Endodermal cell (in vitro differentiated cells): ENCODE measurements around the gene FRMD3. TPM values are rescaled to one million over a fixed set of nuclear protein-coding genes. Genes with fewer than 3 reads are reported as not detected.

ENCODE experiments used
- DNase-seq: peaks from one replicate; pipeline ENCODE4 v3.0.0-alpha.2; 2017
- H3K27ac ChIP-seq: 2 replicates; pipeline ENCODE4 v1.5.1; 2013; ENCODE audit warnings: mild to moderate bottlenecking, low read depth, low read length, moderate library complexity
- H3K27me3 ChIP-seq: 2 replicates; pipeline ENCODE4 v1.6.1; 2013; ENCODE audit warnings: mild to moderate bottlenecking, low read length, moderate library complexity; ENCODE audit not compliant: insufficient read depth, control insufficient read depth, poor library complexity, severe bottlenecking
- H3K36me3 ChIP-seq: 2 replicates; pipeline ENCODE4 v1.7.0; 2013; ENCODE audit warnings: mild to moderate bottlenecking, low read length, moderate library complexity; ENCODE audit not compliant: control insufficient read depth, insufficient read depth
- H3K4me1 ChIP-seq: one replicate; pipeline ENCODE4 v1.7.0; 2013; ENCODE audit warnings: low read length; ENCODE audit not compliant: control insufficient read depth, insufficient read depth
- H3K4me3 ChIP-seq: 2 replicates; pipeline ENCODE4 v1.5.1; 2013; ENCODE audit warnings: mild to moderate bottlenecking, low read length, moderate library complexity
- H3K9ac ChIP-seq: 2 replicates; pipeline ENCODE4 v1.6.1; 2013; ENCODE audit warnings: mild to moderate bottlenecking, low read length, moderate library complexity; ENCODE audit not compliant: poor library complexity, severe bottlenecking; ENCODE audit errors: extremely low read depth
- H3K9me3 ChIP-seq: 2 replicates; pipeline ENCODE4 v1.6.1; 2013; ENCODE audit warnings: mild to moderate bottlenecking, low read length, moderate library complexity; ENCODE audit not compliant: control insufficient read depth
- H3K27ac Mint-ChIP-seq: 2 replicates; pipeline ENCODE4 v1.8.0; 2020; ENCODE audit warnings: mixed read lengths
- H3K27me3 Mint-ChIP-seq: 2 replicates; pipeline ENCODE4 v1.8.0; 2021; ENCODE audit warnings: mild to moderate bottlenecking, mixed read lengths; ENCODE audit not compliant: insufficient read depth
- H3K36me3 Mint-ChIP-seq: 2 replicates; pipeline ENCODE4 v1.8.0; 2020; ENCODE audit warnings: low read depth, mixed read lengths
- H3K4me1 Mint-ChIP-seq: 2 replicates; pipeline ENCODE4 v1.8.0; 2020; ENCODE audit warnings: mixed read lengths
- H3K4me3 Mint-ChIP-seq: 2 replicates; pipeline ENCODE4 v1.8.0; 2020; ENCODE audit warnings: mild to moderate bottlenecking, moderate library complexity, mixed read lengths
- H3K9me3 Mint-ChIP-seq: 2 replicates; pipeline ENCODE4 v1.8.0; 2020; ENCODE audit warnings: mild to moderate bottlenecking, mixed read lengths
- CTCF ChIP-seq: fragments of 200-600 bp; sonication (generic); conservative IDR thresholded peaks from 2 replicates; pipeline ENCODE4 v1.5.0; 2021; ENCODE audit warnings: antibody characterized with exemption, mild to moderate bottlenecking
- WGBS, 2 experiments: methylation state at CpG; one replicate each; pipeline versions ENCODE4 v1.1.5 to v1.1.7; 2013; ENCODE audit warnings: missing lambda C conversion rate in 2 of 2, mixed read lengths in 1 of 2; ENCODE audit not compliant: insufficient coverage in 1 of 2, insufficient read length in 1 of 2; 5-methylcytosine and 5-hydroxymethylcytosine counted together
- total RNA-seq, 2 donors: library from RNA; stranded (reverse); fragmentation: NEBNext Ultra II Directional in 1 of 2; extraction: Animal tissue kit (Norgen Biotek cat#: 25700) in 1 of 2; gene quantifications; 2 replicates in 1 of 2; 3 replicates in 1 of 2; pipeline ENCODE4 v1.2.1, GENCODE V29; 2021

The FRMD3 gene
- total RNA-seq, 2 donors from 2014 or later, result 0.13 to 0.35 TPM

DNA sequence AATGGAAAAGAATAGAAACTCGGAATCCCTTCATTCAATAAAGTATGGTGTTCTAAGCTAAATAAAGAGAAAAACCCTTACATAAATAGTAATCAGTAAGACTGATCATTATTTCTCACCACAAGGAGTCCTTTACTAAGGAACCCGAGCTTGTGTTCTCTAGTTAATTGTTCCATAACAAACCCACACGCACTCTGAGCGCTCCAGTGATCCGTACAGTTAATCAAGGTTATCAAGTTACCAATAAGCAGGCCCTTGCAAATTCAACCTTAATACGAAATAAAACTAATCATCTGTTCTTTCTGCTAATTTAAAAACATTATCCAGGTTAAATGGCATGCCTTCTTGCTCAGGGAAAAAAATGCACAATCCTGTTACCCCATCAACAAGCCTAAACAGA lies 224.4 kb downstream of the FRMD3 start:
- WGBS, 2 experiments, result 81 to 90% methylated on average over 3 to 5 of the region's 6 CpGs
- H3K4me1 Mint-ChIP-seq, result peaks cover 7% of the 10 kb centered on the region
- TF ChIP-seq CTCF, result no peak

DNA sequence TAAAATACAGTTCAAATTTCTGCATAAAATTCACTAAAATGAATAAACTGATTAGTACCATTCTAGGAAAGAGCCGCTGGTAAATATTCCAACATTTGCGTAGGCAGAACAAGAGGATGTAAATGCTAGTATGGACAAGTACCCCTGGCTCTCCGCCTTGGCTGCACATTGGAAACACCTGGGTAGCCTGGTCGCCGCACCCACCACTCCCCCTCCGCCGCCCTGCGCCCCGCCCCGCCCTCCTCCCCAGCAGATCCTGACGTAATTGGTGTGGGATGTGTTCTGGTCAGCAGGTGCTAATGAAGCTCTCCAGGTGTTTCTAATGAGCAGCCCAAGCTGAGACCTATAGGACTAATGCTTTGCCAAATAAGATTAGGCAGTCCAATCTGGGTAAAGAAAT lies 225.7 kb downstream of the FRMD3 start:
- Mint-ChIP-seq H3K36me3 (no peaks in the 10 kb centered on the region), H3K27ac (no peak overlapping the region), H3K27me3 (no peaks in the 10 kb centered on the region), H3K9me3 (no peaks in the 10 kb centered on the region), H3K4me3 (no peak overlapping the region), H3K4me1 (peaks cover 7% of the 10 kb centered on the region)
- peak; percentile 65 for DNase-seq
- TF ChIP-seq CTCF, result no peak
- no peaks in the 10 kb centered on the region for H3K36me3 ChIP-seq
- H3K4me3 ChIP-seq, result no peak overlapping the region
- H3K9ac ChIP-seq, result no peak overlapping the region
- 88 to 93% methylated on average over 3 to 11 of the region's 11 CpGs for WGBS, 2 experiments
- no peak overlapping the region for H3K27ac ChIP-seq
- H3K9me3 ChIP-seq, result no peaks in the 10 kb centered on the region
- H3K4me1 ChIP-seq, result no peaks in the 10 kb centered on the region
- no peaks in the 10 kb centered on the region for H3K27me3 ChIP-seq

More for the DNA sequence above, 224.4 kb downstream of the FRMD3 start:
- no peak for DNase-seq
- no peaks in the 10 kb centered on the region for H3K27me3 ChIP-seq
- H3K27ac Mint-ChIP-seq, result no peak overlapping the region
- no peaks in the 10 kb centered on the region for H3K36me3 ChIP-seq
- no peak overlapping the region for H3K9ac ChIP-seq
- no peak overlapping the region for H3K27ac ChIP-seq
- H3K9me3 Mint-ChIP-seq, result peaks cover under 1% of the 10 kb centered on the region
- H3K36me3 Mint-ChIP-seq, result no peaks in the 10 kb centered on the region
- no peaks in the 10 kb centered on the region for H3K4me1 ChIP-seq
- no peaks in the 10 kb centered on the region for H3K27me3 Mint-ChIP-seq
- no peak overlapping the region for H3K4me3 Mint-ChIP-seq
- H3K9me3 ChIP-seq, result no peaks in the 10 kb centered on the region
- H3K4me3 ChIP-seq, result no peak overlapping the region

DNA sequence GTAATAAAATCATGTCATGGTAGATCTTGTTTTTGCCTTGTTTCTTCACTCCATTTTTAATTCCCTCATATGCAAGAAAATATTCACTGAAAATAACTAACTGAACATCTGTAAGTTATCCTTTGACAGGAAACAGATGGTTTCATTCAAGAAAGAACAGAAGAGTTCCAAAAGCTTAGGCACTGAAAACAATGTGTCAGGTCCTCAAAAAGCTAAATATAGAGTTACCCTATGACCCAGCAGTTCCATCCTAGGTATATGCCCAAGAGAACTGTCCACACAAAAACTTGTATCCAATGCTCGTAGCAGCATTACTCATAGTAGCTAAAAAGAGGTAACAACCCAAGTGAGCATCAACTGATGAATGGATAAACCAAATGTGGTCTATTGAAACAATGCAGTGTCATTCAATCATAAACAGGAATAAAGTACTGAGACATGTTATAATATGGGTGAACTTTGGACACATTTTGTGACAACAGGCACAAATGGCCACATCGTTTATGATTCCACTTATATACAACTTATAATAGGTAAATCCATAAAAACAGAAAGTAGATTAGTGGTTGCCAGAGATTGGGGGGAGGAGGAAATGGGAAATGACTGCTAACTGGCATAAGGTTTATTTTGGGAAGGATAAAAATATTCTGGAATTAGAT lies 231.0 kb downstream of the FRMD3 start:
- no peak overlapping the region for H3K4me3 ChIP-seq

More for the DNA sequence above, 231.0 kb downstream of the FRMD3 start:
- peaks cover 2% of the 10 kb centered on the region for H3K27me3 Mint-ChIP-seq
- no peaks in the 10 kb centered on the region for H3K36me3 Mint-ChIP-seq
- no peak for DNase-seq
- no peaks in the 10 kb centered on the region for H3K9me3 Mint-ChIP-seq
- WGBS, 2 experiments, result 100% methylated on average over 1 of the region's 2 CpGs; no CpG with 5 or more reads in 1 of the 2 experiments
- Histone ChIP-seq H3K27me3 (no peaks in the 10 kb centered on the region), H3K9me3 (no peaks in the 10 kb centered on the region), H3K36me3 (no peaks in the 10 kb centered on the region), H3K9ac (no peak overlapping the region), H3K27ac (no peak overlapping the region), H3K4me1 (no peaks in the 10 kb centered on the region)
- H3K27ac Mint-ChIP-seq, result no peak overlapping the region
- TF ChIP-seq CTCF, result no peak
- no peak overlapping the region for H3K4me3 Mint-ChIP-seq
- peaks cover 2% of the 10 kb centered on the region for H3K4me1 Mint-ChIP-seq
